Measurements from ENCODE around the gene NAALADL2. TPM values are rescaled to one million over a fixed set of nuclear protein-coding genes. Genes with fewer than 3 reads are reported as not detected.

The NAALADL2 gene
- total and polyA plus RNA-seq, 2 donors (not counting 3 experiments of a cell fraction or from before 2014, with no cell fraction given): 1.1 to 4.0 TPM

DNA sequence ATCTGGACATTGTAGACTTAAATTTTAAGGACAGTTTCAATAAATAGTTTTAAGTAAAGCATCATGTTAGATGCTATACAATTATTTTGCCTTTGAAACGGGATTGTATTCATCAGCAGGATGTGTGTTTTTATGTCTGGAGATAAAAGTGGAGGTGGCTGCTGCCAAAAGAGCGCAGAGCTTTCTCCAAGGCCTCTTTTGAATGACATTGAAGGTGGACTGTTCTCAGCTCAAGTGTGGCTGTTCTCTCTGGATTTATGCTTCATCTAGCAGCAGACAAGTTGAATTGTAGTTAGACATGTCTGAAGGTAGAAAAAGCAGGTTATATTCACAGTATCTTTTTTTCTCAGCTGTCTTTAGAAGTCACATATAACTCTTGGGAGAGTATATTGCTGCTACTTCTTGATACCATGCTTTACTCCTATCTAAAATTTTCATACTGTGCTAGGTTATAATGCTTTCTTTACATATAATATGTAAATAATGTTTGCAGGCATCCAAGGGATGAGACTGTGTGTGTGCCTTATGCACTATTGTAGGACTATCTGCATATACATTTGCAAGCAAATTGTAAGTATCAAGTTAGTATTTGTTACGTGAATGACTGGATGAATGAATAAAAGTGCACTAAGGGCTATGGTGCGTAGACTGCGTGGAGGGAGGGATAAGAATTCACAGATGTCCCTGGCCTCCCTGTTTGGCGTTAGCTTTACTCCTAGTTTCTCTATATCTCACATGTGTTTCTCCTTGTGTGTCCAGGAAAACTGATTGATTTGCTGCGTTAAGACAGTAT lies 340.1 kb downstream of the NAALADL2 start:
- Histone ChIP-seq H3K4me1 (ENCODE audit: control insufficient read depth, extremely low read depth, insufficient read depth, low read length) (no peaks in the 10 kb centered on the region), H3K27me3 (ENCODE audit: control insufficient read depth in 2 of 2, insufficient read depth in 2 of 2, low read length in 2 of 2) (no peaks in the 10 kb centered on the region), H4K20me1 (replicated peaks; ENCODE audit: control insufficient read depth, extremely low read depth, insufficient read depth, low read length) (no peaks in the 10 kb centered on the region), H3K36me3 (ENCODE audit: control insufficient read depth in 2 of 2, extremely low read depth in 1 of 2, insufficient read depth in 2 of 2, low read length in 2 of 2) (no peaks in the 10 kb centered on the region), H3K27ac (ENCODE audit: insufficient read depth, low read depth, low read length) (no peak overlapping the region), H3K9ac (replicated peaks; ENCODE audit: extremely low read depth, insufficient read depth, low read length) (no peak overlapping the region), H3K79me2 (ENCODE audit: control insufficient read depth, insufficient read depth, low read length) (no peaks in the 10 kb centered on the region), H2AFZ (ENCODE audit: low read depth, low read length) (no peak overlapping the region), H3K9me3 (replicated peaks; ENCODE audit: control insufficient read depth, insufficient read depth, low read length) (no peaks in the 10 kb centered on the region), H3K4me2 (ENCODE audit: insufficient read depth, low read length) (no peak overlapping the region), H3K4me3 (replicated peaks in 1 of 3; ENCODE audit: insufficient read depth in 1 of 3, low read depth in 1 of 3, low read length in 3 of 3) (no peak overlapping the region), H3K9me1 (replicated peaks; ENCODE audit: control insufficient read depth, extremely low read depth, insufficient read depth, low read length) (no peaks in the 10 kb centered on the region)
- FAIRE-seq (no peak), DNase-seq (ENCODE audit: low read depth, low spot score) (no peak)
- dilution Hi-C loops (cut with MboI; ENCODE audit: extremely low pct_ligation_motif_present, low sequenced_read_pairs) (no loop called here), intact Hi-C loops (cut with micrococcal nuclease) (no loop called here)
- POLR2A ChIA-PET: no interaction called here
- no peak for TF ChIP-seq JUN (IDR thresholded peaks at IDR 0.05; ENCODE audit: borderline replicate concordance, insufficient read depth, insufficient read length, low read depth)
- TF ChIP-seq, protein P1, sequence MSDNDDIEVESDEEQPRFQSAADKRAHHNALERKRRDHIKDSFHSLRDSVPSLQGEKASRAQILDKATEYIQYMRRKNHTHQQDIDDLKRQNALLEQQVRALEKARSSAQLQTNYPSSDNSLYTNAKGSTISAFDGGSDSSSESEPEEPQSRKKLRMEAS (IDR thresholded peaks at IDR 0.05; ENCODE audit: insufficient read depth, insufficient read length): no peak
- no peak for TF ChIP-seq MYC (IDR thresholded peaks at IDR 0.05; ENCODE audit: low read depth, low read length)
- TF ChIP-seq FOS (IDR thresholded peaks at IDR 0.05; ENCODE audit: borderline replicate concordance, insufficient read depth, low read length): no peak
- TF ChIP-seq EZH2 (IDR thresholded peaks at IDR 0.05; ENCODE audit: borderline replicate concordance, low read depth, low read length, severe bottlenecking): no peak
- TF ChIP-seq POLR2AphosphoS5 (IDR thresholded peaks at IDR 0.05; ENCODE audit: insufficient read depth, low read depth, low read length): no peak
- no peak for TF ChIP-seq POLR2A (IDR thresholded peaks at IDR 0.05; ENCODE audit: low read depth, low read length)
- CTCF ChIA-PET: no interaction called here
- BruUV-seq (replicated peaks): no TSS peak

DNA sequence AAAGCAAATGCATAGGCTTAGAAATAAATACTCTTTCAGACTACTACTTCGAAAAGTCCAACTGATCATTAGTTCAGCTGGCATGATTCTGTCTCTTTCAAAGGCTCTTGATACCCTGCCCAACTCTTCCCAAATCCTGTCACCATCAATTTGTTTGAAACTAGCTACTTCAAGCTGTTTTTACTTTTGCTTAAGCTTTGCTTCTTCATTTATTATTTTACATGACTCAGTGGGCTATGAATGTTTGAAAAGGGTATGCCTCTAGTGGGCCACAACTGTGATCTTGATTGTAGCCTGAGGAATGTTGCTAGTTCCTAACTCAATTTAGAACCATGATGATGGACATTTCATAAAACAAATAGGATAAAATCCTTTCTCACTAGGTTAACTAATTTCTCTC lies 340.8 kb downstream of the NAALADL2 start:
- no TSS peak for BruUV-seq (replicated peaks)
- Histone ChIP-seq H2AFZ (ENCODE audit: low read depth, low read length) (no peak overlapping the region), H3K9me3 (replicated peaks; ENCODE audit: control insufficient read depth, insufficient read depth, low read length) (no peaks in the 10 kb centered on the region), H3K9ac (replicated peaks; ENCODE audit: extremely low read depth, insufficient read depth, low read length) (no peak overlapping the region), H3K36me3 (ENCODE audit: control insufficient read depth in 2 of 2, extremely low read depth in 1 of 2, insufficient read depth in 2 of 2, low read length in 2 of 2) (no peaks in the 10 kb centered on the region), H3K27ac (ENCODE audit: insufficient read depth, low read depth, low read length) (no peak overlapping the region), H4K20me1 (replicated peaks; ENCODE audit: control insufficient read depth, extremely low read depth, insufficient read depth, low read length) (no peaks in the 10 kb centered on the region), H3K79me2 (ENCODE audit: control insufficient read depth, insufficient read depth, low read length) (no peaks in the 10 kb centered on the region), H3K4me2 (ENCODE audit: insufficient read depth, low read length) (no peak overlapping the region), H3K27me3 (ENCODE audit: control insufficient read depth in 2 of 2, insufficient read depth in 2 of 2, low read length in 2 of 2) (no peaks in the 10 kb centered on the region), H3K4me1 (ENCODE audit: control insufficient read depth, extremely low read depth, insufficient read depth, low read length) (no peaks in the 10 kb centered on the region), H3K4me3 (replicated peaks in 1 of 3; ENCODE audit: insufficient read depth in 1 of 3, low read depth in 1 of 3, low read length in 3 of 3) (no peak overlapping the region), H3K9me1 (replicated peaks; ENCODE audit: control insufficient read depth, extremely low read depth, insufficient read depth, low read length) (no peaks in the 10 kb centered on the region)
- DNase-seq (ENCODE audit: low read depth, low spot score) (no peak), FAIRE-seq (no peak)
- ChIA-PET CTCF (no interaction called here), POLR2A (no interaction called here)
- intact Hi-C loops (cut with micrococcal nuclease): no loop called here
- dilution Hi-C loops (cut with MboI; ENCODE audit: extremely low pct_ligation_motif_present, low sequenced_read_pairs): no loop called here
- no peak for TF ChIP-seq EZH2 (IDR thresholded peaks at IDR 0.05; ENCODE audit: borderline replicate concordance, low read depth, low read length, severe bottlenecking)
- no peak for TF ChIP-seq FOS (IDR thresholded peaks at IDR 0.05; ENCODE audit: borderline replicate concordance, insufficient read depth, low read length)
- no peak for TF ChIP-seq GATA2 (IDR thresholded peaks at IDR 0.05; ENCODE audit: insufficient read depth, insufficient read length, low read depth, low read length)
- TF ChIP-seq CTCF (IDR thresholded peaks at IDR 0.05; ENCODE audit: extremely low read depth in 1 of 2, insufficient read depth in 1 of 2, low read depth in 1 of 2, low read length in 2 of 2): no peak
- TF ChIP-seq POLR2AphosphoS5 (IDR thresholded peaks at IDR 0.05; ENCODE audit: insufficient read depth, low read depth, low read length): no peak
- TF ChIP-seq, protein P1 (IDR thresholded peaks at IDR 0.05; ENCODE audit: insufficient read depth, insufficient read length): no peak
- TF ChIP-seq MYC (IDR thresholded peaks at IDR 0.05; ENCODE audit: low read depth, low read length): no peak
- TF ChIP-seq JUN (IDR thresholded peaks at IDR 0.05; ENCODE audit: borderline replicate concordance, insufficient read depth, insufficient read length, low read depth): no peak
- no peak for TF ChIP-seq POLR2A (IDR thresholded peaks at IDR 0.05; ENCODE audit: low read depth, low read length)

Measured in endothelial cell of umbilical vein (primary cell).